Activated CD8-positive, alpha-beta memory T cell treated with anti-CD3 and anti-CD28 coated beads for 36 hours (primary cell): ENCODE measurements around the gene CTPS1. TPM values are rescaled to one million over a fixed set of nuclear protein-coding genes. Genes with fewer than 3 reads are reported as not detected.

Experiments
- CTCF ChIA-PET: fragments of 350-600 bp; sonication (Branson Sonifier 250); formaldehyde crosslinking; loops from one replicate; lab custom pipeline; 2021; ENCODE audit warnings: antibody characterized with exemption; lab: Charles Lee
- POLR2A ChIA-PET: fragments of 350-600 bp; sonication (Branson Sonifier 250); formaldehyde crosslinking; loops from one replicate; lab custom pipeline; 2021; ENCODE audit warnings: antibody characterized with exemption; lab: Charles Lee
- total RNA-seq, 2 experiments: library from RNA; stranded (reverse); gene quantifications; one replicate each; pipeline ENCODE4 v1.2.3, GENCODE V29; 2021

CTPS1 gene
- total RNA-seq, 2 experiments from 2014 or later, result 160 TPM

DNA sequence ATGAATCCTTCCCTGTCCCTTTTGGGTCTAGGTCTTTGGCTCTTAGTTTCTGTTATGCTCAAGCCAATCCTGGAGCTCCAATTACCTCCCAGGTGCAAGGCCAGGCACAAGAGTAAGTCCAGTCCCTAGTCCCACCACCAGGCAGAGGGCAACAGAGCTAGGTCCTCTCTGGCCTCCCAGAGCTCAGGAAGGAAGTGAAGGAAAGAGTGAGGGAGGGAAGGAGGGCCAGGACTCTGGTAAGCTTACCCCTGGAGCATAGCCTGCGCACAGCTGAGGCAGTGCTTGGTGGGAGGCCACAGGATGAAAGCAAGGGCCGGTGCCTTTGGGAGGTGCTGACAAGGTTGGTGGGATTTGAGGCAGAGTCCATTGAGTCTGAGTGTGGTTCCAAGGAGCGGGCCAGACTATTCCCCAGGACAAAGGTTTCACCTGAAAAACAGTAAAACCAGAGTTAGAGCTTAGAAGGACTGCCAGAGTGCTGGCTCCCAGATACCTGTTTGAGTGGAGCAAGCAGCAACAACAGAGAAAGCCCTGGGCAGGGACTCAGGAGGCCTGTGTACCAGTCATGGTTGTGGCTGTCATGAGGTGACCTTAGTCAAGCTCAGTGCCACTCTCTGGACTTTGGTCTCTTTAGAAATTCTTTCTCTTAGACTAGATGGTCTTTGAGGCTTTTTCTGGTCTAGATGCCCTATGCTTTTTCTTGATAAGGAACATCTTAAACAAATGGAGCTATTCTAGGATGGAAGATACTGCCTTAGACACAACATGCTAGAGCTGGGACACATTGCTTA is 57.8 kb downstream of the CTPS1 start:
- CTCF ChIA-PET, result no interaction called here
- POLR2A ChIA-PET, result interaction anchor here (0.6 kb wide), 1 partner anchor 25 kb away, joined by 4 read pairs; no protein-coding TSS in a partner anchor

- CTCF ChIA-PET, result no interaction called here
Measured at GRCh38 chr1:41038110-41038509, 58.6 kb downstream of the CTPS1 start.

GRCh38 chr1:41041614-41042270 is 62.2 kb downstream of the CTPS1 start:
- POLR2A ChIA-PET, result no interaction called here
- CTCF ChIA-PET, result no interaction called here

More at GRCh38 chr1:41038110-41038509, 58.6 kb downstream of the CTPS1 start:
- POLR2A ChIA-PET, result no interaction called here

- CTCF ChIA-PET, result no interaction called here
- POLR2A ChIA-PET, result no interaction called here
Measured at GRCh38 chr1:41044187-41044586, 64.7 kb downstream of the CTPS1 start.

DNA sequence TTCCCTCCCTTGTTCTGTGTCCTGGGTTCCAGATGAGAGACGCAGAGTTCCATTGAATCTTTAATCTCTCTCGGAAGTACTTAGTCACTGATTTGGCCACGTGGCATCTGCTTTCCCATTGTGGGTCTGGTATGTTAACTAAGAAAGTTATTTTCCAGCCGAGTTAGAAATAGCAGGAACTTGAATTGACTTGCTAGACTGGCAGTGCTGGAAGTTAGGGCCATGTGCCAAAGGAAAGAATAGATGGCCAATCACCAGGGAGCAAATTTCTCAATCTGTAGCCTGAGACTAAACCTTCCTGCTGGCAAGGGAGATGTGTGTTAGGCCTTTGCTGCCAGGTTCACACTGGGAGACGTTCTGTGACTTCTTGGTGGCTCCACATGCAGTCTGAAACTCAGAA is 66.2 kb downstream of the CTPS1 start:
- CTCF ChIA-PET, result no interaction called here
- POLR2A ChIA-PET, result no interaction called here

- ChIA-PET POLR2A (no interaction called here), CTCF (no interaction called here)
Measured at GRCh38 chr1:41046347-41046775, 66.9 kb downstream of the CTPS1 start.

- ChIA-PET POLR2A (interaction anchor here (0.7 kb wide), 1 partner anchor 600 kb away, joined by 3 read pairs; no protein-coding TSS in a partner anchor), CTCF (no interaction called here)
Measured at GRCh38 chr1:41048540-41048939, 69.0 kb downstream of the CTPS1 start.

- ChIA-PET CTCF (no interaction called here), POLR2A (no interaction called here)
Measured at GRCh38 chr1:41051022-41051421, 71.5 kb downstream of the CTPS1 start.

DNA sequence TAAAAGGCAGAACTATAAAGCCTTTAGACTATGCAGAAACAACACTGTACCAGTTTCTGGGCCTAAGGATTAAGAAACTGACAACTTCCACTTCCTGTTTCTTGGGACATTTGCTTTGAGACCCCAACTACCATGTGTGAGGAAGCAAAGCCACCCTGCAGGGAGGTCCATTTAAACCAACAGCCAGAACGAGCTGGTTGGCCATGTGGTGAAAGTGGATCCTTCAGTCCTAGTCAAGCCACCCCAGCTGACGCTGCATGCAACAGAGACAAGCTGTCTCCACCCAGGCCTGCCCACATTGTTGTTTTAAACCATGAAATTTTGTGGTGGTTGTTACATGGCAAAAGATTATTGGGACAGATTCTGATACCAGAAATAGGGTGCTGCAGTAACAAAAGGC is 73.8 kb downstream of the CTPS1 start:
- ChIA-PET POLR2A (interaction anchor here (0.6 kb wide), 1 partner anchor 18 kb away, joined by 3 read pairs; no protein-coding TSS in a partner anchor), CTCF (no interaction called here)

DNA sequence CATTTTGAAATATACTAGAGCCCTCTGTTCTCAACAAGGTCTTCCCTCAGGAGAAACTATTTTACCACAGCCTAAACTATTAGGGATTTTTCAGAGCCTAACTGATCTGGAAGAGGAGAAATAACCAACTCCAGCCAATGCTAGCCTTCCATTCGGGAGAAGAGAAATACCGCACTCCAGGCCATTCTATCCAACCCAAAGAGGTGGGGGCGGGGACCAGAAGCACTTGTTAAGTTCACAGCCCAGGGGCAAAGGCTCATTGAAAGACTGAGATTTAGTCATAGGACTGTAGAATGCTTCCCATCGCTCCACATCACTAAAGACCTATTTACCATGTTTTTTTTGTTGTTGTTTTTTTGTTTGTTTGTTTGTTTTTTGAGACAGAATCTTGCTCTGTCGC is 77.4 kb downstream of the CTPS1 start:
- ChIA-PET POLR2A (no interaction called here), CTCF (no interaction called here)

Other genes starting within 250 kb of the CTPS1 start
- under 1 TPM; 0.17 to 0.25 TPM for gene KCNQ4, start 195.9 kb upstream of the CTPS1 start, total RNA-seq
- gene CITED4, start 117.3 kb upstream of the CTPS1 start, total RNA-seq, result 1 to 10 TPM; 1.0 to 1.9 TPM
- under 1 TPM; 0.06 to 0.11 TPM for gene SLFNL1, start 42.0 kb downstream of the CTPS1 start, total RNA-seq